ENCODE measurements around the gene CDH13.

- TF ChIP-seq, protein P1, sequence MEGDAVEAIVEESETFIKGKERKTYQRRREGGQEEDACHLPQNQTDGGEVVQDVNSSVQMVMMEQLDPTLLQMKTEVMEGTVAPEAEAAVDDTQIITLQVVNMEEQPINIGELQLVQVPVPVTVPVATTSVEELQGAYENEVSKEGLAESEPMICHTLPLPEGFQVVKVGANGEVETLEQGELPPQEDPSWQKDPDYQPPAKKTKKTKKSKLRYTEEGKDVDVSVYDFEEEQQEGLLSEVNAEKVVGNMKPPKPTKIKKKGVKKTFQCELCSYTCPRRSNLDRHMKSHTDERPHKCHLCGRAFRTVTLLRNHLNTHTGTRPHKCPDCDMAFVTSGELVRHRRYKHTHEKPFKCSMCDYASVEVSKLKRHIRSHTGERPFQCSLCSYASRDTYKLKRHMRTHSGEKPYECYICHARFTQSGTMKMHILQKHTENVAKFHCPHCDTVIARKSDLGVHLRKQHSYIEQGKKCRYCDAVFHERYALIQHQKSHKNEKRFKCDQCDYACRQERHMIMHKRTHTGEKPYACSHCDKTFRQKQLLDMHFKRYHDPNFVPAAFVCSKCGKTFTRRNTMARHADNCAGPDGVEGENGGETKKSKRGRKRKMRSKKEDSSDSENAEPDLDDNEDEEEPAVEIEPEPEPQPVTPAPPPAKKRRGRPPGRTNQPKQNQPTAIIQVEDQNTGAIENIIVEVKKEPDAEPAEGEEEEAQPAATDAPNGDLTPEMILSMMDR (IDR thresholded peaks at IDR 0.05), result no peak
- TF ChIP-seq POLR2A (IDR thresholded peaks at IDR 0.05), result no peak
Observed at GRCh38 chr16:83813823-83814658, 1187.3 kb downstream of the CDH13 start.
